WTC11 (cell line): Measurements from ENCODE around the gene RPS10. TPM values are rescaled to one million over a fixed set of nuclear protein-coding genes. Genes with fewer than 3 reads are reported as not detected.
A peak's percentile ranks its signal among the peaks of the same experiment; 100 is the strongest.

ENCODE experiments used
- E2F5 ChIP-seq: sonication (generic); formaldehyde crosslinking; IDR thresholded peaks from 2 replicates; pipeline ENCODE4 v1.8.1; 2022; ENCODE audit warnings: mild to moderate bottlenecking, moderate library complexity, missing genetic modification reagents
- ETV6 ChIP-seq: sonication (generic); formaldehyde crosslinking; IDR thresholded peaks from 2 replicates; pipeline ENCODE4 v1.8.1; 2022; ENCODE audit warnings: mild to moderate bottlenecking, missing genetic modification reagents
- FOXJ3 ChIP-seq: sonication (generic); formaldehyde crosslinking; IDR thresholded peaks from 2 replicates; pipeline ENCODE4 v1.9.0; 2021; ENCODE audit warnings: missing genetic modification reagents, mild to moderate bottlenecking, borderline replicate concordance
- FOXP1 ChIP-seq: sonication (generic); formaldehyde crosslinking; IDR thresholded peaks from 2 replicates; pipeline ENCODE4 v1.8.0; 2022; ENCODE audit warnings: missing genetic modification reagents, mild to moderate bottlenecking, moderate library complexity, borderline replicate concordance
- FOXP4 ChIP-seq: sonication (generic); formaldehyde crosslinking; IDR thresholded peaks from 2 replicates; pipeline ENCODE4 v1.8.0; 2022; ENCODE audit warnings: mild to moderate bottlenecking, missing genetic modification reagents
- GTF2I ChIP-seq: fragments of 250-450 bp; sonication (Bioruptor Pico); conservative IDR thresholded peaks from 2 replicates; pipeline ENCODE4 v1.4.0; 2021; ENCODE audit warnings: mild to moderate bottlenecking
- JUN ChIP-seq: sonication (generic); formaldehyde crosslinking; IDR thresholded peaks from 2 replicates; pipeline ENCODE4 v1.8.0; 2023; ENCODE audit warnings: mild to moderate bottlenecking, missing genetic modification reagents
- KAT7 ChIP-seq: sonication (generic); formaldehyde crosslinking; IDR thresholded peaks from 2 replicates; pipeline ENCODE4 v1.8.1; 2023; ENCODE audit warnings: missing genetic modification reagents, mild to moderate bottlenecking, borderline replicate concordance
- MLX ChIP-seq: sonication (generic); formaldehyde crosslinking; IDR thresholded peaks from 2 replicates; pipeline ENCODE4 v1.8.1; 2023; ENCODE audit warnings: mild to moderate bottlenecking, missing genetic modification reagents, moderate library complexity
- MXD4 ChIP-seq: fragments of 250-450 bp; sonication (Bioruptor Pico); IDR thresholded peaks from 2 replicates; pipeline ENCODE4 v1.8.0; 2021; ENCODE audit warnings: mild to moderate bottlenecking, moderate library complexity, borderline replicate concordance
- NR3C1 ChIP-seq: sonication (generic); formaldehyde crosslinking; conservative IDR thresholded peaks from 2 replicates; pipeline ENCODE4 v1.8.1; 2023; ENCODE audit warnings: low read depth, mild to moderate bottlenecking, missing genetic modification reagents
- OVOL2 ChIP-seq: fragments of 250-450 bp; sonication (Bioruptor Pico); IDR thresholded peaks from 2 replicates; pipeline ENCODE4 v1.9.0; 2021; ENCODE audit warnings: mild to moderate bottlenecking, borderline replicate concordance
- PRRX2 ChIP-seq: fragments of 250-450 bp; sonication (Bioruptor Pico); IDR thresholded peaks from 2 replicates; pipeline ENCODE4 v1.8.0; 2021; ENCODE audit warnings: mild to moderate bottlenecking
- RELA ChIP-seq: sonication (generic); formaldehyde crosslinking; IDR thresholded peaks from 2 replicates; pipeline ENCODE4 v1.8.1; 2022; ENCODE audit warnings: missing genetic modification reagents, mild to moderate bottlenecking, borderline replicate concordance
- RORB ChIP-seq: fragments of 250-450 bp; sonication (Bioruptor Pico); IDR thresholded peaks from 2 replicates; pipeline ENCODE4 v1.9.0; 2021; ENCODE audit warnings: mild to moderate bottlenecking
- TEAD4 ChIP-seq: sonication (generic); formaldehyde crosslinking; IDR thresholded peaks from 2 replicates; pipeline ENCODE4 v1.8.0; 2022; ENCODE audit warnings: mild to moderate bottlenecking, missing genetic modification reagents
- USF1 ChIP-seq: sonication (generic); formaldehyde crosslinking; IDR thresholded peaks from 2 replicates; pipeline ENCODE4 v1.8.0; 2022; ENCODE audit warnings: mild to moderate bottlenecking, missing genetic modification reagents
- ZNF121 ChIP-seq: sonication (generic); formaldehyde crosslinking; IDR thresholded peaks from 2 replicates; pipeline ENCODE4 v1.8.0; 2023; ENCODE audit warnings: missing genetic modification reagents
- ZNF281 ChIP-seq: sonication (generic); formaldehyde crosslinking; IDR thresholded peaks from 2 replicates; pipeline ENCODE4 v1.8.0; 2023; ENCODE audit warnings: mild to moderate bottlenecking, missing genetic modification reagents
- ZNF423 ChIP-seq: fragments of 250-450 bp; sonication (Bioruptor Pico); IDR thresholded peaks from 2 replicates; pipeline ENCODE4 v2.1.2; 2022; ENCODE audit warnings: mild to moderate bottlenecking, moderate library complexity
- ZNF671 ChIP-seq: fragments of 250-450 bp; sonication (Bioruptor Pico); IDR thresholded peaks from 2 replicates; pipeline ENCODE4 v1.8.0; 2021; ENCODE audit warnings: mild to moderate bottlenecking
- total RNA-seq: library from RNA; stranded (reverse); gene quantifications from 3 replicates; pipeline ENCODE4 v1.2.3, GENCODE V29; 2021
- TF ChIP-seq, protein P1 (sequence below): sonication (generic); formaldehyde crosslinking; conservative IDR thresholded peaks from 2 replicates; pipeline ENCODE4 v1.8.1; 2023; ENCODE audit warnings: mild to moderate bottlenecking, low read depth, missing genetic modification reagents, moderate library complexity
- TF ChIP-seq, protein P2 (sequence below): fragments of 250-450 bp; sonication (Bioruptor Pico); IDR thresholded peaks from 2 replicates; pipeline ENCODE4 v1.9.0; 2021; ENCODE audit warnings: mild to moderate bottlenecking
- TF ChIP-seq, protein P3 (sequence below): sonication (generic); formaldehyde crosslinking; IDR thresholded peaks from 2 replicates; pipeline ENCODE4 v1.8.1; 2022; ENCODE audit warnings: low read depth, missing genetic modification reagents, borderline replicate concordance

RPS10 gene
- total RNA-seq, 1 experiment from 2014 or later = 2,184 TPM

- TF ChIP-seq FOXP4 (0 out of 2 replicates have a peak, but pooled peaks have one; percentile 40), FOXP1 (peak; percentile 33; the same call in 1 of the 2 replicates), ZNF281 (CRISPR knock-in tag) (0 out of 2 replicates have a peak, but pooled peaks have one; percentile 38), TEAD4 (CRISPR knock-in tag) (no peak), ZNF423 (CRISPR knock-in tag) (no peak), ZNF671 (CRISPR knock-in tag) (no peak; the same call in 1 of the 2 replicates), E2F5 (peak; percentile 66), KAT7 (no peak), GTF2I (no peak), ETV6 (CRISPR knock-in tag) (peak; percentile 46; the same call in 1 of the 2 replicates), OVOL2 (CRISPR knock-in tag) (no peak), RORB (CRISPR knock-in tag) (no peak), NR3C1 (no peak), RELA (CRISPR knock-in tag) (no peak), PRRX2 (no peak), JUN (CRISPR knock-in tag) (no peak), FOXJ3 (CRISPR knock-in tag) (no peak), MLX (no peak), MXD4 (no peak), USF1 (no peak), ZNF121 (no peak)
- TF ChIP-seq, protein P1, sequence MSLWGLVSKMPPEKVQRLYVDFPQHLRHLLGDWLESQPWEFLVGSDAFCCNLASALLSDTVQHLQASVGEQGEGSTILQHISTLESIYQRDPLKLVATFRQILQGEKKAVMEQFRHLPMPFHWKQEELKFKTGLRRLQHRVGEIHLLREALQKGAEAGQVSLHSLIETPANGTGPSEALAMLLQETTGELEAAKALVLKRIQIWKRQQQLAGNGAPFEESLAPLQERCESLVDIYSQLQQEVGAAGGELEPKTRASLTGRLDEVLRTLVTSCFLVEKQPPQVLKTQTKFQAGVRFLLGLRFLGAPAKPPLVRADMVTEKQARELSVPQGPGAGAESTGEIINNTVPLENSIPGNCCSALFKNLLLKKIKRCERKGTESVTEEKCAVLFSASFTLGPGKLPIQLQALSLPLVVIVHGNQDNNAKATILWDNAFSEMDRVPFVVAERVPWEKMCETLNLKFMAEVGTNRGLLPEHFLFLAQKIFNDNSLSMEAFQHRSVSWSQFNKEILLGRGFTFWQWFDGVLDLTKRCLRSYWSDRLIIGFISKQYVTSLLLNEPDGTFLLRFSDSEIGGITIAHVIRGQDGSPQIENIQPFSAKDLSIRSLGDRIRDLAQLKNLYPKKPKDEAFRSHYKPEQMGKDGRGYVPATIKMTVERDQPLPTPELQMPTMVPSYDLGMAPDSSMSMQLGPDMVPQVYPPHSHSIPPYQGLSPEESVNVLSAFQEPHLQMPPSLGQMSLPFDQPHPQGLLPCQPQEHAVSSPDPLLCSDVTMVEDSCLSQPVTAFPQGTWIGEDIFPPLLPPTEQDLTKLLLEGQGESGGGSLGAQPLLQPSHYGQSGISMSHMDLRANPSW = no peak
- TF ChIP-seq, protein P2, sequence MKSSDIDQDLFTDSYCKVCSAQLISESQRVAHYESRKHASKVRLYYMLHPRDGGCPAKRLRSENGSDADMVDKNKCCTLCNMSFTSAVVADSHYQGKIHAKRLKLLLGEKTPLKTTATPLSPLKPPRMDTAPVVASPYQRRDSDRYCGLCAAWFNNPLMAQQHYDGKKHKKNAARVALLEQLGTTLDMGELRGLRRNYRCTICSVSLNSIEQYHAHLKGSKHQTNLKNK (CRISPR knock-in tag) = no peak
- TF ChIP-seq, protein P3, sequence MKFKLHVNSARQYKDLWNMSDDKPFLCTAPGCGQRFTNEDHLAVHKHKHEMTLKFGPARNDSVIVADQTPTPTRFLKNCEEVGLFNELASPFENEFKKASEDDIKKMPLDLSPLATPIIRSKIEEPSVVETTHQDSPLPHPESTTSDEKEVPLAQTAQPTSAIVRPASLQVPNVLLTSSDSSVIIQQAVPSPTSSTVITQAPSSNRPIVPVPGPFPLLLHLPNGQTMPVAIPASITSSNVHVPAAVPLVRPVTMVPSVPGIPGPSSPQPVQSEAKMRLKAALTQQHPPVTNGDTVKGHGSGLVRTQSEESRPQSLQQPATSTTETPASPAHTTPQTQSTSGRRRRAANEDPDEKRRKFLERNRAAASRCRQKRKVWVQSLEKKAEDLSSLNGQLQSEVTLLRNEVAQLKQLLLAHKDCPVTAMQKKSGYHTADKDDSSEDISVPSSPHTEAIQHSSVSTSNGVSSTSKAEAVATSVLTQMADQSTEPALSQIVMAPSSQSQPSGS (CRISPR knock-in tag) = no peak
Observed at GRCh38 chr6:34425498-34426410, at the start of gene RPS10 (continued).
